Gastrocnemius medialis (tissue), 4 donors: ENCODE measurements around the gene SEC22C.

Experiments
- CTCF ChIP-seq, 5 experiments: fragments of 450-650 bp in 3 of 5; fragments of 200-600 bp in 2 of 5; sonication (generic) in 2 of 5; IDR thresholded peaks in 4 of 5; conservative IDR thresholded peaks in 1 of 5; 1 replicate in 4 of 5; 2 replicates in 1 of 5; pipeline ENCODE4 v1.5.1; 2016 to 2019; ENCODE audit warnings: antibody characterized with exemption in 5 of 5, mild to moderate bottlenecking in 3 of 5, moderate library complexity in 3 of 5
- POLR2A ChIP-seq, 2 donors: fragments of 450-650 bp; IDR thresholded peaks; one replicate each; pipeline ENCODE4 v1.6.1; 2017; ENCODE audit warnings: antibody characterized with exemption in 2 of 2, mild to moderate bottlenecking in 2 of 2, moderate library complexity in 2 of 2

DNA sequence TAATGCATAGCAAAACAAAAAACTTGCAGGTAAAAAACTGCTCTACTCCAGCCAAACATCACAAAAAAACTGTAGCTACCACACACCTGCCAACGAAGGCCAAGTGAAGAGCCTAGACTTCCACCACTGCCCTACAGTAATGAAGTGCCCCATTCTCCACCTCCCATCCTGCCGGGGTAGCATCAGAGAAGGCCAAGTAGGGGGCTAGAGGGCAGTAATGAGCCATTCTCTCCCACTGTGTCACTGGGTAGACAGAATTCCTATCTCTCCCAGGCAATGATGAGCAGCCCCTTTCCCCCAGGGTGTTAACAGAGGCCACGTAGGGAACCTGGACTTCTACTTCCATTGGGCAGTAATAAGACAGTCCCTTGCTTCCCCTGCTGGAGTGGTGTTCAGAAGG is 9.5 kb downstream of the SEC22C start:
- TF ChIP-seq CTCF (IDR thresholded peaks at IDR 0.05 in 4 of 5, conservative IDR thresholded peaks at IDR 0.05 in 1 of 5) (peak in 2 of 5 experiments; percentile 31 to 46), POLR2A (IDR thresholded peaks at IDR 0.05) (no peak)
